ENCODE data around the gene ITSN2. TPM values are rescaled to one million over a fixed set of nuclear protein-coding genes. Genes with fewer than 3 reads are reported as not detected.

Gene ITSN2
- total RNA-seq, 2 donors from 2014 or later = 32.9 to 61.0 TPM

DNA sequence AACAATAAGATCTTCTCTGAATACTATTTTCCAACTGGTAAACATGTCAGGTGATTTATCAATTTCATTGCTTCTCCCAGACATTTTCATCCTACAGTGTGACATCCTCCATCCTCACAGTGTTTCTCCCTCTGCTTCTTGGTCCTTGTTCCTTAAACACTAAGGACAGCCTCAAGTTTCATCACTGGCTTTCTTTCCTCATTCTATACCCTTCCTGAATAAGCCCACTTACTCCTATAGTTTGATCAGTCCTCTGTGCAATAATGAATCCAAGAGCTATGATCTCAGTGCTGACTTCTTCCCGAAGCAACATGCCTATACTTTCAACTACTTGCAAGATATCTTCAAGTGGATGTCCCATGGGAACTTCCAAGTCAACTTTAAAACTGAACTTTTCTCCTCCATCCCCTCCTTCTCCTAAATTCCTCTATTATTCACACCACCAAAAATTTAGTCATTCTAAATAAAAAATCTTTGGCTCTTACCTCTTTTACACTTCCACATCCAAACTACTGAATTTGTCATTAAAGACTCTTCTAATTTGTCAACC is 97.8 kb downstream of the ITSN2 start:
- intact Hi-C loops (cut with DNase I) = no loop called here
- Histone ChIP-seq H3K36me3 (replicated peaks in 1 of 2; ENCODE audit: insufficient read depth in 1 of 2, low read depth in 2 of 2) (peaks cover 0 to 16% of the 10 kb centered on the region in 2 donors), H3K9me3 (no peaks in the 10 kb centered on the region), H3K4me3 (no peak overlapping the region), H3K27ac (no peak overlapping the region), H3K4me1 (no peaks in the 10 kb centered on the region), H3K27me3 (no peaks in the 10 kb centered on the region)
- no peak for TF ChIP-seq POLR2A (IDR thresholded peaks at IDR 0.05)
- TF ChIP-seq, protein P1, sequence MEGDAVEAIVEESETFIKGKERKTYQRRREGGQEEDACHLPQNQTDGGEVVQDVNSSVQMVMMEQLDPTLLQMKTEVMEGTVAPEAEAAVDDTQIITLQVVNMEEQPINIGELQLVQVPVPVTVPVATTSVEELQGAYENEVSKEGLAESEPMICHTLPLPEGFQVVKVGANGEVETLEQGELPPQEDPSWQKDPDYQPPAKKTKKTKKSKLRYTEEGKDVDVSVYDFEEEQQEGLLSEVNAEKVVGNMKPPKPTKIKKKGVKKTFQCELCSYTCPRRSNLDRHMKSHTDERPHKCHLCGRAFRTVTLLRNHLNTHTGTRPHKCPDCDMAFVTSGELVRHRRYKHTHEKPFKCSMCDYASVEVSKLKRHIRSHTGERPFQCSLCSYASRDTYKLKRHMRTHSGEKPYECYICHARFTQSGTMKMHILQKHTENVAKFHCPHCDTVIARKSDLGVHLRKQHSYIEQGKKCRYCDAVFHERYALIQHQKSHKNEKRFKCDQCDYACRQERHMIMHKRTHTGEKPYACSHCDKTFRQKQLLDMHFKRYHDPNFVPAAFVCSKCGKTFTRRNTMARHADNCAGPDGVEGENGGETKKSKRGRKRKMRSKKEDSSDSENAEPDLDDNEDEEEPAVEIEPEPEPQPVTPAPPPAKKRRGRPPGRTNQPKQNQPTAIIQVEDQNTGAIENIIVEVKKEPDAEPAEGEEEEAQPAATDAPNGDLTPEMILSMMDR (IDR thresholded peaks at IDR 0.05) = no peak
- no peak for ATAC-seq
- no peak for DNase-seq
- WGBS, 2 donors = 84 to 90% methylated on average over 1 of the region's 1 CpG

DNA sequence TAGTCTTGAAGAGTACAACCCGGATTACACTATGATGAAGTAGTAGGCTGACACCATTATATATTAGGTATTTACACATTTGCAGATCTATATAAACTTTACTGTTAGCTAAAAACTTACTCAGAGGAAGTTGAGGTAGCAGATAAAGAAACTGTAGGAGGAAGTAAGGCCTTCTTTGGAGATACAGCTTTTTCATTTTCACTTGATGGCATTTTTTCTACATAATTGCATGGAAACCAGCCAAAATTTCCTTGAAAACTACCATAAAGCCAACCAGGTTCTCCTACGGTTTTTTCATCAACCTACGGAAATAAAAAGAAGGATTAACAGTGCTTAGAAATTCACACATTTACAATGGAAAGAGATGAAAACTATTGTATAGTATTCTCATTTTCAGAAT is 98.9 kb downstream of the ITSN2 start:
- WGBS, 2 donors = 70 to 78% methylated on average over 3 of the region's 3 CpGs
- H3K9me3 ChIP-seq = no peaks in the 10 kb centered on the region
- DNase-seq (no peak), ATAC-seq (no peak)
- TF ChIP-seq, protein P1 (IDR thresholded peaks at IDR 0.05) = no peak
- TF ChIP-seq POLR2A (IDR thresholded peaks at IDR 0.05) = no peak
- H3K4me1 ChIP-seq = no peaks in the 10 kb centered on the region
- H3K27ac ChIP-seq = no peak overlapping the region
- intact Hi-C loops (cut with DNase I) = no loop called here
- H3K4me3 ChIP-seq = no peak overlapping the region
- H3K27me3 ChIP-seq = no peaks in the 10 kb centered on the region
- H3K36me3 ChIP-seq (replicated peaks in 1 of 2; ENCODE audit: insufficient read depth in 1 of 2, low read depth in 2 of 2) = peaks cover 0 to 16% of the 10 kb centered on the region in 2 donors

DNA sequence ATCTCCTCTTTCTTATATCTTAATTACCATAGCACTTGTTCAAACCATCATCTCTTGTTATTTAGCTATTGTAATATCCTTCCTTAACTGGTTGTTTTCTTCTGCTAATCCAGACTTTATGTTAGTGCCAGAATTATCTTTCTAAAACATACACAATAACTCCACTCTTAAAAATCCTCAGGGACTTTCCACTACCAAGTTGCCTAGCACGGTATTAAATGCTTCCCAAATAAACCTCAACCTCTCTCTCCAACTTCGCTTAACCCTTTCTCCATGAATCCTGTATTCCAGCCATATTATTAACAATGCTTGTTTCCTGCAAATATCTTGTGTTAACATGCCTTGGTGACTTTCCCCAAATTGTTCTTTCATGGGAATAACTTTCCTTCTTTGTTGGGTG is 101.0 kb downstream of the ITSN2 start:
- no peak for TF ChIP-seq POLR2A (IDR thresholded peaks at IDR 0.05)
- TF ChIP-seq, protein P1 (IDR thresholded peaks at IDR 0.05) = no peak
- Histone ChIP-seq H3K27me3 (no peaks in the 10 kb centered on the region), H3K36me3 (replicated peaks in 1 of 2; ENCODE audit: insufficient read depth in 1 of 2, low read depth in 2 of 2) (peaks cover 0 to 13% of the 10 kb centered on the region in 2 donors), H3K4me3 (no peak overlapping the region), H3K9me3 (no peaks in the 10 kb centered on the region), H3K27ac (no peak overlapping the region), H3K4me1 (no peaks in the 10 kb centered on the region)
- DNase-seq = no peak
- WGBS, 2 donors = 58 to 62% methylated on average over 2 of the region's 2 CpGs
- no peak for ATAC-seq
- intact Hi-C loops (cut with DNase I) = no loop called here

DNA sequence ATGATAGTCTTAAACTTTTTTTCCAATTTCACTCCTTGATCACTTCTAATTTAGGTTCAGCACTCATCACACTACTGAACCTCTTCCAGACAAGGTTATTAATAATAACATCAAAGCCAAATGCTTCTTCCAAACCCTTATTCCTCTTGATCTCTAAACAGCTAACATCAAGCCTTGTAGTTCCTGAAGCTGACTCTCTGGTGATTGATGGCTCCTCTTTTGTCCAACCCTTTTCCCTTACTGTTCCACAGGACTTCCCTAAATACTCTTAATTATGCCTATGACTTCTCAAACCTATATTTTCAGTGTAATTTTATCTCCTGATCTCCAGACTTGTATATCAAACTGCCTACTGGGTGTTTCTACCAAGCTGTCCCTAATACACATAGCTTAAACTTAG is 101.6 kb downstream of the ITSN2 start:
- Histone ChIP-seq H3K4me1 (no peaks in the 10 kb centered on the region), H3K27me3 (no peaks in the 10 kb centered on the region), H3K36me3 (replicated peaks in 1 of 2; ENCODE audit: insufficient read depth in 1 of 2, low read depth in 2 of 2) (peaks cover 0 to 15% of the 10 kb centered on the region in 2 donors), H3K9me3 (no peaks in the 10 kb centered on the region), H3K4me3 (no peak overlapping the region), H3K27ac (no peak overlapping the region)
- TF ChIP-seq, protein P1 (IDR thresholded peaks at IDR 0.05) = no peak
- intact Hi-C loops (cut with DNase I) = no loop called here
- ATAC-seq (no peak), DNase-seq (no peak)

DNA sequence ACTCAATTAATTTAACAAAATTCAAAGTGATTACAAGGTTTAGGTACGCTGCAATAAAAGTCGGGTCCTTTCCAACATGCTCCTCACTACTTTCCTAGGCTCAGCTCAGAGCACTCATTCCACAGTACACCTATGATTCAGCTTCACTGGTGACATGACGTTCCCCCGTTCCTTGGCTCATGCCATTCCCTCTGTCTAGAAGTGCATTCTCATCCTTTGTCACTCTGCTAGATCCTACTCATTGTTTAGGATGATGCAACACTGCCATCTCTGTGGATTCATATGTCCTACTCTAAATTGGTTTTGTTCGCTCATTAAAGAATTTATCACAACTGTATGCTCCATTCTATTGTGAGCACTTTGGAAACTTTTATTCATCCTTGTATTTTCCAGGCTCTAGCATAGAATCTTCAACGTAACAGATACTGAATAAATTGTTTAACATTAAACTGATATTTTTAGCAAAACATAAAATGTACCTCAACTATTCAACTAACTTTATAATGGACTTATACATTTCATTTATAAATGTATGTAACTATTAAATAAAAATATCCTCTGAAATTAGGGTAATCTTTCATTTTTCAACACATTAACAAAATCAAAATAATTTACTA is 106.9 kb downstream of the ITSN2 start:
- WGBS, 2 donors = 93 to 97% methylated on average over 6 of the region's 6 CpGs

More for the DNA sequence above, 106.9 kb downstream of the ITSN2 start:
- no peak for TF ChIP-seq POLR2A (IDR thresholded peaks at IDR 0.05)
- TF ChIP-seq, protein P1 (IDR thresholded peaks at IDR 0.05) = no peak
- H3K9me3 ChIP-seq = no peaks in the 10 kb centered on the region
- no peak overlapping the region for H3K4me3 ChIP-seq
- ATAC-seq (no peak), DNase-seq (no peak)
- no peaks in the 10 kb centered on the region for H3K4me1 ChIP-seq
- peaks cover 0 to 23% of the 10 kb centered on the region in 2 donors for H3K36me3 ChIP-seq (replicated peaks in 1 of 2; ENCODE audit: insufficient read depth in 1 of 2, low read depth in 2 of 2)
- intact Hi-C loops (cut with DNase I) = no loop called here
- no peak overlapping the region for H3K27ac ChIP-seq
- H3K27me3 ChIP-seq = no peaks in the 10 kb centered on the region

Data from body of pancreas (tissue), 4 donors.